H9 (cell line): Measurements from ENCODE around the gene A1CF. TPM values are rescaled to one million over a fixed set of nuclear protein-coding genes. Genes with fewer than 3 reads are reported as not detected.

Experiments used
- total RNA-seq: library from RNA; stranded (reverse); gene quantifications from 2 replicates; pipeline ENCODE4 v1.2.1, GENCODE V29; 2021

The A1CF gene
- total RNA-seq, 1 experiment from 2014 or later = not detected

Other genes with a start within 250 kb of the A1CF start
- 8.6 and 10.6 TPM in 2 replicates for gene ASAH2B, start 145.7 kb downstream of the A1CF start, total RNA-seq
- gene PRKG1, start 188.9 kb upstream of the A1CF start, total RNA-seq = 10.0 and 10.4 TPM in 2 replicates